ENCODE results near the gene SORCS2.

Gene SORCS2

DNA sequence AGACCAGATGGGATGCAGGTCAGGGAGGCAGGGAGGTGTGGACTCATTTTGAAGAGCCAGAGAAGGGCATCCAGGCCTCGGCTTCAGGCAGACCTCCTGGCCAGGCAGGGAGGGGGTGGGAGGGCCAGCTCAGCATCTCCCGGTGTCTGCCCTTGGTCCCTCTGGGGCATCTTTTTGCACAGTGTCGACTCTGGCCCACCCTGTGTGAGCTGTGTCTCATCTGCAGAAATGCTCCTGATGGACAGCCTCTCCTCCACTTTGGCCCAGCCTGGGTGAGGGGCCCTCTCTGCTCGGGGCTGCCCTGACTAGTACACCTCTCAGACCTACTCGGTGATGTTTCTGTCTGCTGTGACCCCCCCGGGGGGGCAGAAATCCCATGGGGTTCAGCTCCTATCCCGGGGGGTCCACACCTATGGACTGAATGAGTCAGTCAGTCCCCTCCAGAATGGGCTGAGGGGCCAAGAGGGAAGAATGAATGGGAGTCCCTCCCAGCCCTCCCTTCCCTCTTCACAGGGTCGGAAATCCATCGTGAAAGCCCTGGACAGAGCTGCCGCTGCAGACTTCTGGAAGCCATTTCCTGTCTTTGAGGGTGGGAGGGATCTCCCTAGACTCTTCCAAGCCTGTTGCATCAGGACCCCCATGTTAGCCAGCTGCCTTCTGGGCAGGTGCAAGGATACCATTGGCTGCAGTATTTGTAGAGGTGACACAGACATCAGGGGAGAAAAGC, 439.1 kb downstream of the SORCS2 start:
- DNase-seq, result no peak

DNA sequence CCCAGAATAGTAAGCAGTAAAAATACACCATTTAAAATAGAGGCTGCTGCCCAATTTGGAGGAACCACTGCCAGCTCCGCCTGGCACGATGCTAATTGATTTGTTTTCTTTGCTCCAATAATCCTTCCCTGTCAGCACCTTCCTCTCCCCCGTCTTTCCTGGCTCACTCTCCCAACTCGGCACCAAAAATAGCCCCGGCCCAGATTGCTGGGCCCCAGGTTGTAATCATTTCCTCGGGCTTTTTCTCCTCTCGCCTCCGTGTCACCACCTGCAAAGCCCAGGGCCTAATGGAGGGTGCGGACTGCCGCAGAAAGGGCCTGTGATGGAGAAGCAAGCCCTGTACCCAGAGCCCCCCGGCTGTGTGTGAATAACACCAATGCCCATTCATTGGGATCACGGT, 440.0 kb downstream of the SORCS2 start:
- DNase-seq, result no peak

DNA sequence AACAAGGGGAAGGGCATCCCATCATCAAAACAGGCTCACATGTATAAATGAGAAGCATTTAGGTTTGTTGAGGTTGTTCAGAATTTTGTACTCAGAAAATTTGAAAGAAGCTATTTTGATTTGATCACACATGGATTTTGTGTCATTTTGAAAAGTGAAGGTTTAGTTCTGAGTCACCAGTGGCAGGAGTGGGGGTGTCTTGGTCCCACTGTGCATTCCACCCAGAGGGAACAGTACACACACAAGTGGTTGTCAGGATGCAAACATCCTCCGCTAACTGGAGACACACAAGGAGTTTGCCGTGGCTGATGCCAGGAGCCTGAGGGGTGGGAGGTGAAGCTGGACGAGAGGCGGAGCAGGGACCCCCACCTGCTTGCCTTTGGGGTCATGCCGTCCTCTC, 440.6 kb downstream of the SORCS2 start:
- no peak for DNase-seq

DNA sequence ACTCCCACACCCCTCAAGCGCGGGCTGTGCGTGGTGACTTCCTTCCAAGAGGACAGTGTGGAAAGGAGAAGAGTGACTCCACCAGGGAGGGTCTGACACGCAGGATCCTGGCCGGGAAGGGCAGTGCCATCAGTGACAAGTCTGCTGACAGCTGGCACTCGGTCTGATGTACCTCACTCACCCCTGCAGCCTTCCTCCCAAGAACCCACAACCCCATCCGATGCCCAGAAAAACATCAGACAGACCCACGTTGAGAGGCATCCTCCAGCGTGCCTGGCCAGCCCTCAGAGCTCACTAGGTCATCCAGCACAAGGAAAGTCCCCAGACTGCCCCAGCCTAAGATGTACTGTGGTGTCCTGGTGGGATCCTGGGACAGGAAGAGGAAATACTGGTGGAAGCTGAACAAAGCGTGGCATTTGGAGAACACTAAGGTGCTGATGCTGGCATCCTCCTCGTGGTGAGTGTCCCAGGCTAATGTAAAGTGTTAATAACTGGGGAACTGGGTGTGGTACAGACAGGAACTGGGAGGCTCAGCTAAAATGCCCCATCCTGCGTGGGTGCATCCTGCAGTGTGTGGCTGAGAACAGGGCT, 442.4 kb downstream of the SORCS2 start:
- DNase-seq, result no peak

DNA sequence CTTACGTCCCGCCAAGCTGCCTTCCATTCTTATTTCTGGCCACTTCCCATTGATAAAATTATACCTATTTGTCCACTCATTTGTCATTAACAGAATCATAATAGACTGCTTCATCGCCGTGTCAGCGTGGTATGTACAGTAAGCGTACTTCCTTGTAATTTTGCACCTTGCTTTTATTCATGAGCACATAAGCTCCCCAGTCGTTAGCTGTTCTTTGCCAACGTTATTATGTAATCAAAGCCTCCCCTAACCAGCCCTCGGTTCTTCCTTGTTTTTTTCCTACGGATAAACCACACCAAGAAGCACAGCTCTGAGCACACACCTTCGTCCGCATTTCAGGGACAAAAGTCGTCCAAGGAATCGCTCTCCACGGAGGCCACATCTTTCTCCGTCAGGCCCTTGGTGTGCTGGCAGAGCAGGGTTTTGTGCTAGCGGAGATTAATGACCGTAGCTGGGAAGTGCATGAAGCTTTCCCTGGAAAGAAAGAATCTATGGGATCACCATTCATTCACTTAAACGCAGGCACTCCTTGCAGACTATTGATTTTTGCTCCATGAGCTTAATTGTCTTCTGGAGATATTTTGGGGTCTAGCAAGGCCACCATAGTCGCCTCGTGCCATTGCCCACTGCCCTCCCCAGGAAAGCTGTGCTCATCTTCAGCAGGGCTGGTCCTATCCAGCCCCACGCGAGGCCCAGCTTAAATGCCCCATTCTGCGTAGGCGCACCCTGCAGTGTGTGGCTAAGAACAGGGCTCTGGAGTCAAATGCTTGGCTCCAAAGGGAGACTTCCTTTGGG, 443.3 kb downstream of the SORCS2 start:
- no peak for DNase-seq

DNA sequence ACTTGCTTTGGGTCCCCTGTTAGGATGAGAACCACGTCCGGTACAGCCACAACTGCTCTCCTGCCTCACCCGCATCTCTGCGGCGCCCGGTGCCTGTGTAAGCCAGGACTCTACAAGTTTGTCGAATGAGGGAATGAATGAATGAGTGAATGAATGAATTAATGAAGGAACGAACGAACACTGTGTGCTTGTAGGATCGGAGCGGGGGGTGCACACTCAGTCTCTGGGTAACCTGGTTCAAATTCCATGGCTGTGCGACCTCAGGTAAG, 443.8 kb downstream of the SORCS2 start:
- DNase-seq, result no peak

DNA sequence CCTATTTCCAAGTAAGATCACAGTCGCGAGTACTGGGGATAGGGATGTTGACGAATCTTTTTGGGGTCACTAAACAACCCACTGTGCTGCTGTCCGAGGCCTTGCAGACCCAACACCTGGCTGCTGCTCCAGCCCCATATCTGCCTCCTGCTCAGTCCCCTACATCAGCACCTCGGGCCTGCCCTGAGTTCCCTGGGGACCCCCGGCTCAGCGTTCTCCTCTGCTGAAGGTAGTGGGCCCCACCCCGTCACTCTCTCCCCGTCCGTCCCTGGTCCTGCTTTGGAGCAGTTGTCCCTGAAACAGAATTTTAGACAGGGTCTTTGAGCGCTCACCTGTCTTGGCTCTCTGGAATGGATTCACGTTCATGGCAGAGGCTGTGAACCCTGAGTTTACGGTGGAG, 444.8 kb downstream of the SORCS2 start:
- DNase-seq, result no peak

DNA sequence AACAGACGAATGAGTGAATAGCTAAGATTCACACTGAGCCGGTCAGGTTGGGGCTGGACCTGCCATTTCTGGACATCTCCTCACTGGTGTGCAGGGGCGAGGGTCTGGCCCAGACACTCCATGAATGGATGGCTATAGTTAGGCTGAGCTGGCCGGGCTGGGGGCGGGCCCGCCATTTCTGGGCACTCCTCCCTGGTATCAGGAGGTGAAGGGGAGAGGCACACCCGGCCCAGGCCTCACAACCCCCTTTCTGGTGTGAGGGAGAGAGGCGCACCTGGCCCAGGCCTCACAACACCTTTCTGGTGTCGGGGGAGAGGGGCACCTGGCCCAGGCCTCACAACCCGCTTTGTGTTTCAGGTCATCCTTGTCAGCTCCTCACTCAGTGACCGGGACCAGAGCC, 445.6 kb downstream of the SORCS2 start:
- DNase-seq, result no peak

DNA sequence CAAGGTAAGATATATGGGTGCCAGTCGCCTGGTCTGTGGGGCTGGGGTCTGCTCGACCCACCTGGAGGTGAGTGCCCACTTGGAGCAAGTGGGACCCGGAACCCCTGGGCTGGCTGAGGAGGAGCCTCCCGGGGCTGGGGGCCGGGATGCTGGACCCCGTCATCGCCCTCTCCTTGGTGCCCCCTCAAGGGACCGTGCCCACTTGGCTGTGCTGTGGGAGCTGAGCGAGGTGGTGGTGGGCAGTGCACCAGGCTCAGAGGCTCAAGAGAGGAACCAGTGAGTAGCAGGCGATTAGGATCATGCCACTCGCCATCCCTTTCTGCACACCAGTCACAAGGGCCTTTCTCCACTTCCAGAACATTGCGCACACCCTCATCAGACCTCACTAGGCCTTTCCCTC, 446.2 kb downstream of the SORCS2 start:
- no peak for DNase-seq

DNA sequence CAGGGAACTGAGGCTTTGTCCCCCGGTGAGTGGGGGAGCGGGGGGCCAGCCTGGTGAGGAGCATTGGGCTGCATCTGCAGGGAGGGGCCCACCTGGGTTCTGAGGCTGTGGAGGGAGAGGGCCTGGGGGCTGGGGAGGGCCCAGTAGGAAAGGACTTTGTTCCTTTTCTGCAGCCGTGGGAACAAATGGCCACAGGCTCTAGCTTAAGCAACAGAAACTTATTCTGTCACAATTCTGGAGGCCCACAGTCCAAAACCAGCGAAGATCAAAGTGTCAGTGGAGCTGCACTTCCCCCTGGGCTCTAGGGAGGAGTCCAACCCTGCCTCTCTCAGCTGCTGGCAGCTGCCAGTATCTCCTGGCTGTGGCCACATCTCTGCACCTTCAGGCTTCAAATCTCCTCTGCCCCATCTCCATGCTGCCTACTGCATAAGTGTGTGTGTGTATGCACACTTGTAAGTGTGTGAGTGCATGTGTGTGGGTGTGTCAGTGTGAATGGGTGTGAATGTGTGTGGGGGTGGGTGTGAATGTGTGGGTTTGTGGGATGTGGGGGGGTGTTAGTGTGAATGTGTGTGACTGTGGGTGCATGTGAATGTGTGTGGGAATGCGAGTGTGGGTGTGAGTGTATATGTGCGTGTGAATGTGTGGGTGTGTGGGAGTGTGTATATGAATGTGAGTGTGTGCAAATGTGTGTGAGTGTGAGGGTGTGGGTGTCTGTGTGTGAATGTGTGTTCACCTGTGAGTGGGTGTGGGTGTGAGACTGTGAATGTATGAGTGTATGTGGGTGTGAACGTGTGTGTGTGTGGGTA, 446.8 kb downstream of the SORCS2 start:
- no peak for DNase-seq

DNA sequence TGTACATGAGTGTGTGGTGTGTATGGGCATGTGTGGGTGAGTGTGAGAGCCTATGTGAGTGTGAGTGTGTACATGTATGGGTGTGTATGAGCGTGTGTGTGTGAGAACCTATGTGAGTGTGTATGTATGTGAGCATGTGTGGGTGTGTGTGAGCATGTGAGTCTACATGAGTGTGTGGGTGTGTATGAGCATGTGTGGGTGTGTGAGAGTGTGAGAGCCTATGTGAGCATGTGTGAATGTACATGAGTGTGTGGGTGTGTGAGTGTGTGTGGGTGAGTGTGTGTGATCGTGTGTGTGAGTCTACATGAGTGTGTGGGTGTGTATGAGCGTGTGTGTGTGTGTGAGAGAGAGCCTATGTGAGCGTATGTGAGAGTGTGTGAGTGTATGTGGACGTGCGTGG, 447.8 kb downstream of the SORCS2 start:
- DNase-seq, result no peak

DNA sequence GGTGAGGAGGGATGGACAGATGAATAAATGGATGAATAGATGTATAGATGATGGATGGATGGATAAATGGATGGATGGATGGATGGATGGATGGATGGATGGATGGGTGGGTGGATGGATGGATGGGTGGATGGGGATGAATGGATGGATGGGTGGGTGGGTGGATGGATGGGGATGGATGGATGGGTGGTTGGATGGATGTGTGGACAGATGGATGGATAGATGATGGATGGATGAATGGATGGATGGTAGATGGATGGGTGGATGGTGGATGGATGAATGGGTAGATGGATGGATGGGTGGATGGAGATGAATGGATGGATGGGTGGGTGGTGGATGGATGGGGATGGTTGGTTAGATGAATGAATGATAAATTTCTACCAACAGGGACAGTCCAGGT, 449.4 kb downstream of the SORCS2 start:
- DNase-seq, result no peak

DNA sequence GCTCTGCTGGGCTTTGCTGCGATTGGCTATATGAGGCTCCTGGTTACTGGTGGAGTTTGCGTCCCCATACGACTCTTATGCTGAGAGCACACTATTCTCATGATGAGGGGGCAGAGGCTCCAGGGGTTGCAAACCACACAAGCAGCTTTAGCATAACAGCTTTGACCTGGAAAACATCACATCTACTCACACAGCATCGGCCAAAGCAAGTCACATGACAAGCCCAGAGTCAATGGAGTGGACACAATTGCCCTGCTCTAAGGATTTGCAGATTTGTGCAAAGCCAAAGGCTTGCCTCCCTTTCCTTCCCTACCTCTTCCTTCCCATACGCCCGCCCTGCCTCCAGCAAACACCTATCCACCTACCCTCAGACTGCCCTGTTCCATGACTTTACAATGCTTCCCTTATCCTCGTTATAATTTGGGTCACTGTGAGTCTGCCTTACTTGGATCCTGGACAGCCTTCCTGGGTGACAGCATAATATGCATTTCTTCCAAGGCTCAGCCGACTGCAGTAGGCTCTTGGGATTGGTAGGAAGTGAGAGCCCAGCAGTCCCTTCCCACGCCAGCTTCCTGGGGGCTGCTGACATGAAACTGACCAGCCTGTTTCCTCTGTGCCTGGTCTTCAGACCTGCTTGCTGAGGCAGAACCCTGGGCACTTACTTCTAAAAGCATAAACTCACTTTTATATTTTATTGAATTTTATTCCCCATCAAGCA, 450.6 kb downstream of the SORCS2 start:
- DNase-seq, result no peak

DNA sequence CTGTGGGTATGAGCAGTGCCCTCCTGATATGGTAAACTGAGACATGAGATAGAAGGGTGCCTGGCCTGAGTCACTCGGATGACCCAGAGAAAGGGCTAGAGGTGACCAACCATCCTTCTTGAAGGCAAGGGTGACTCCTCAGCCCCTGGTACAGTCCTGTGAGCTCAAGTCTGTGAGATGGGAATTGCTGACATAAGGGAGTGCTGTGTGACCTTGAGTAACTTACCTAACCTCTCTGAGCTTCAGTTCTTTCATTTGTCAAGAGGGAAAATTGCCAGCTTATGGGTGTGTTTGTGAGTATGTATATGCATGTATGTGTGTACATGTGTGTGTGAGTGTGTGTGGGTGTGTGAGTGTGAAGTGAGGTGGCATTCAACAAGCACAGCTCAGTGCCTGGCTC, 452.8 kb downstream of the SORCS2 start:
- no peak for DNase-seq

DNA sequence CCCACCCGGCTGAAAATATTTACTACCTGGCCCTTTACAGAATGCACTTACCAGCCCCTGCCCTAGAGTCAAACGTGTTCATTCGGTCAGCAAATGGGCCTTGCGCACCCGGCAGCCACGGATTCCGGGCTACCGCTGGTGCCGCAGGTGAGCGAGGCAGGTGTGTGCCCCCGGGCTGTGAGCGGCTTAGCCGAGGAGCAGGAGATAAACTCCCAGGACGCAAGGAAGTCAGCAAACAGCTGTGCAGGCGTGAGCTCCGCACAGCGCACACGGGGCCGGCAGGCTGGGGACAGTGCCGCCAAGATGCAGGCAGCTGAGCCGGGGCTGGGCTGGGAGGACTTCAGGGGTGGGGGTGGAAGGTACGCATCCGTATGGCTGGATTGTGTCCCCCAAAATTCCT, 453.6 kb downstream of the SORCS2 start:
- no peak for DNase-seq

DNA sequence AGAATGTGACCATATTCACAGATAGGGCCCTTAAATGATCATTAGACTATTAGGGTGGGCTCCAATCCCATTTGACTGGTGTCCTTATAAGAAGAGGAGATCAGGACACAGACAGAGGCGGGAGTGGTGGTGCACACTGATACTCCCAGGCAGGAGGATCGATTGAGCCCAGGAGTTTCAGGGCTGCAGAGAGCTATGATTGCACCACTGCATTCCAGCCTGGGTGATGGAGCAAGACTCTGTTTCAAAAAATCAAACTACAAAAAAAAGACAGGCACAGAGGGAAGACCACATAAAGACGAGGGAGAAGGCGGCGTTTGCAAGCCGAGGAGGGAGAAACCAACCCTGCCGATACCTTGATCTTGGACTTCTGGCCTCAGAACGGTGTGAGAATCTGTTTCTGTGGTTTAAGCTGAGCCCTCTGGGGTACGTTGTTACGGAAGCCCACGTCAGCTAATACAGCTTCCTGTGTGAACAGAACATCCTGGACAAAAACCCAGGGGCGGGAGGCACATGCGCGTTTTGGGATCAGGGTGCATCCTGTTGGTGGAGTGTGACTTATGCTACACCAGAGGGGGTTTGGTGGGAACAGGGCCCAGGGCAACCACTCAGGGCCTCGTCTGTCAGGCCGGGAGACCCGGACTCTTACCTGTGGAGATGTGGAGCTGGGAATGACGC, 454.2 kb downstream of the SORCS2 start:
- DNase-seq, result no peak

DNA sequence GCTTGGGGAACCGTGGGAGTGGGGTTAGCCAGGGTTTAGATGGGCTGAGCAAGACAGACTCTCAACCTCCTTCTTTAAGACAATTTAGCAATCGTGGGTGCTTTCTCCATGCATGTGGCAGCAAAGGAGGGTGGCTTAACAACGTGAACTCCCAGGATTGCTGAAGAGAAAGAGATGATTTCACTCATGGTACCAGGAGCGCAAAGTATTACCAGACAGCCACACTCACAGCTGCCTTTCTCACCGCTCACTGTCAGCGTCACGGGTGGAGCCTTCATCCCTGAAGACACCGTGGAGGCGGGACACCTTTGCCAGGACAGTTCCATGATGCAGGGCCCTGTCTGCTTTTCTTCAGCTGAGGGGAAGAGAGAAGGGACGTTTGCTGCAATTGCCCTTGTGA, 454.8 kb downstream of the SORCS2 start:
- no peak for DNase-seq

DNA sequence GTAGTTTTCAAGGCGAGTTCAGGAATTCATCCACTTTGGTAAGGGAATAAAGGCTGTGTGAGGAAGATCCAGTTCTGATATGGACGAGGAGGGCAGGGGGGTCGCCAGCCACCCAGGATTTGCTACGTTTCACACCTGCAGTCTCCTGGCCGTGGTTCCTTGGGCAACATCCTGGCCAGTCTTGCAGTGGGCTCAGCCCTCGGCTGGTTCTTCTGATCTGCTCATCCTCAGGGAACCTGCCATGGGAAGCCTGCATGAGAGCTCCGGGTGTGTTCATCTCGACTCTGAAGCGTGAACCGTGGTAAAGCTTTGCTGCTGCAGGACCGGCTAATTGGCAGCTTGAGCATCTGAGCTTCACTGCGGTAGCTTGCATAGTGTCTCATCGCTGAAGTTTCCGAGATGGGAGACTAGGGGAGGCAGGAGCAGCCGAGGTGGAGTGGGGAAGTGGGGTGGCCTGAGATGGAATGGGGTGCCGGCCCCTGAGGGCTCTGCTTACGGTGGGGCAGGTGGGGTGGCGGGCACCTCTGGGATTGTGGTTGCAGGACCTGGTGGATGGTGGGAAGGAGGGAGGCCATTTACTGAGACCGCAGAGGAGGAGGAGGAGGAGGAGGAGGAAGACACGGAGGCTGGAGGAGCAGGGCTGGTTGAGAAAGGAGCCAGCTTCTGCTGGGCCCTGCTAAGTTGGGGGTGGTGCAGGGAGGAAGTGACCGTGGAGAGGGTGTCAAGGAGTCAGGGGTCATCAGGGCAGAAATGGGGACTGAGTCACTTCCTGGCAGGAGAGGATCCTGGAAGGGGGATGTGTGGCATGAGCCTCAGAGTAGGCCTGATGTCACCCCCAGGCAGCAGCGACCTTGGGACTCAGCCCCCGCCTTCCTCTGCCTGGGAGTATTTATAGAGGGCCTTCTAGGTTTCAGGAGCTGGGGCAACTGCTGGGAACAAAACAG, 455.5 kb downstream of the SORCS2 start:
- DNase-seq, result no peak

DNA sequence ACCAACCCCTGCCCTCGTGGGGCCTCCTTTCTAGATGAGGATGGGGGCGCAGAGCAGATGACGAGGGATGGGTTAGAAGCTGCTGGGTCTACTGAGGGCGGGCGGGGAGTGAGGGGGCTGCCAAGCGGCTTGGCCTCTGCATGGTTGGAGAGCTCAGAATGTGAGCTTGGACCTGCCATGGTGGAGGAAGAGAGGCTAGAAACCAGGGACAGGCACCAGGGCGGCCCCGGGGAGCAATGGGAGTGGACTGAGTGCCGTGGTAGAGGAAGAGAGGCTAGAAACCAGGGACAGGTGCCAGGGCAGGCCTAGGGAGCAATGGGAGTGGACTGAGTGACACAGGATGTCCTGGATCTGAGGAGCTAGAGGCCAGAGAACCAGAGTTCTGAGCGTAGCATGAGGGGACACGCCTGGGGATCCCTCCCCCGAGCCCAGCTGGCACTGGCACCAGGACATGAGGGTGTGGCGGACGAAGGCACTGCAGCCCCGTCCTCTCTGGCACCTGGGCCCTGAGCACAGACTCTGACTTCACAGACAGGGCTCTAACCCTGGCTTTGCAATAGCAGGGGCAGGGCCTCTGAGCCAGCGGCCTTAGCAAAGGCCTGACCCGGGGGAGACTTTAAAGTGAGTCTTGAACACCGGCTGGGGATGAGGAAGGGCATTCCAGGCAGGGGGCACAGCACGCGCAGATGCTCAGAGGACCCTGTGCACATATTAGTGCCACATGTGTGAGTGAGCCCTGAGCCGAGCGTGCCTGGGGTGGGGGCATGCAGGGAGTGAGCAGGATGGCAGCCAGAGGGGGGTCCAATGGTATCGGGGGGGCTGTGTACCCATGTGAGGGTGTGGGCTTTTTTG, 456.4 kb downstream of the SORCS2 start:
- DNase-seq, result no peak

DNA sequence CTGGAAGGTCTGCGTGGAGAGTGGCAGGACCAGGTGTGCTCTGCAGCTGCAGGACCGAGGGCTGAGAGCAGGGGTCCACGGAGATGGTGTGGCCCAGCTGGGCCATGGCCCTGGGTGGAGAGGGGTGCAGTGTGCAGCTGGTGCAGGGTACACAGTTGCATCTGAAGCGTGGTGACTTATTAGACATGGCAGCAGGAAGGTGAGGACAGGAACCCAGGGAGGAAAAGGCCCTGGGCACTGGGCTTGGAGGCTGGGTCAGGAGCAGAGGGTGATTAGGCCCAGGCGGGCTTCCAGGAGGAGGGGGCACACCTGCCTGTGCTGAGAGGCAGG, 457.0 kb downstream of the SORCS2 start:
- DNase-seq, result no peak
